ENCODE measurements around the gene METTL13.
"Not testable (repeated sequence)": the region's sequence is repeated elsewhere in the genome, so short reads cannot be mapped to it uniquely, and the experiment has no call there.

METTL13 gene

DNA sequence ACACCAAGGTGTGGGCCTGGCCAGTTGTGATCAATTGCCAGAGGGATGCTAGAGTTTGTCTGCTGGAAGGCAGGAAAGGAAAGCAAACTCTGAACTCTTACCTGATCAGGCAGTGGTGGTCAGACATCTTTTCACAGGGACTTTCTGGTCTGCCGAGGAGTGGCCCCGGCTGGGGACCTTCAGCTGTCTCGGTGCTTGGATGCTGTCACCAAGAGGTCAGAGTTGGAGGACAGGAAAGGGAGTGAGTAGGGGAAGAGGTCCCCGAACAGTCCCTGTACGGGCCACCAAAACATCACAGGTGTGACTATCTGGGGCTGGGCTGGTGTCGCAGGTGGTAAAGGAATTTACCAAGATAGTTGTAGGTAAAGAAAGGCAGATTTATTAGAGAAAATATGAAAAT is 17.7 kb upstream of the METTL13 start:
- DNase-seq (ENCODE audit: low read depth in 2 of 2): no peak

DNA sequence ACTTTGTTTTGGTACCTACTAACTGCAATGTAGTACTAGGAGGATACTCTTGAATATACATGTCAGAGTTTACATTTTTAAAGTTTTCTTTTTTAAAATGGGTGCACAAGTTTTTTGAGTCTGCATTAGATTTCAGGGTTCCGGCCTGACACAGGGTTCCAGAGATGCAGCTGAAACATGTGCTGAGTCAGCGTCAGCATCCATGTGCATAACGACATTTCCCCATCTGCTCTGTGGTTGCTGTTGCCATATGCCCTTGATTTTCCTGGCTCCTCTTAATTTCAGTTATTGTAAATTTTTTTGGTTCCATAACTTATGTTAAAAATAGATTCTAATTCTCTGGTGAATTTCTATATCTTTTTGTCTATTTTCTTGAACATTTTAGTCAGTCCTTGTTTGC is 12.3 kb upstream of the METTL13 start:
- DNase-seq (ENCODE audit: low read depth in 2 of 2): no peak

DNA sequence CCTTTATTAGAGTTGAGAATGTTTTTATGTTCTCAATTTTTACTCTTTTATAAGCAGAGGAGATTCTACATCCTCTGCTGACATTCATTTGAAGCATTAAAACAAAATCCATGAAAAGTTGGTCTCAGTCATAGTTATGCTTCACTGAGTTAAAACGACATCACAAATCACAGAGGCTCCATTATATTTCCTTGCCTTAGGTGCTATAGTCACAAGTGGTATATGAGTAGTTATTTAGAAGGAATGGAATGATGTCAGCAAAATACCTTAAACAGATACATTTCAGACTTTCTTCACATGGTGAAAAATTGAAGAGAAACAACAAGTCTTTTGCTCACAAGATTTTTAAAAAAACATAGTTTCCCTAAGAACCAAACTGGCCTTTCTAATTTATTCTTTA is 11.7 kb upstream of the METTL13 start:
- DNase-seq (ENCODE audit: low read depth in 2 of 2): no peak

DNA sequence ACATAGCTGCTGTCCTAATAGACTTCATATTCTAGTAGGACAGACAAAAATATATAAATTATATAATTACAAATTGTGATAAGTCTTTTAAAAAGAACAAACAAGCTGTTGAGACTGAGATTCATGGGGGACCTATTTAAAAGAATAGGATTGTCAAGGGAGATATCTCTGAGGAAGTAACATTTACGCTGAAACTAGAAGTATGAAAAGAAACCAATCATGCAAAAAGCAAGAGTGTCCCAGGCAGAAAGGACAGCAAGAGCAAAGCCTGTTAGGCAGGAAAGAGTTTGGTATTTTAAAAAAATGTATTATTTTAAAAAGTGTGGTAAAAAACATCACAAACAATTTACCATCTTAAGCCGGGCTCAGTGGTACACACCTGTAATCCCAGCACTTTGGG is 9.1 kb upstream of the METTL13 start:
- no peak for DNase-seq (ENCODE audit: low read depth in 2 of 2)

DNA sequence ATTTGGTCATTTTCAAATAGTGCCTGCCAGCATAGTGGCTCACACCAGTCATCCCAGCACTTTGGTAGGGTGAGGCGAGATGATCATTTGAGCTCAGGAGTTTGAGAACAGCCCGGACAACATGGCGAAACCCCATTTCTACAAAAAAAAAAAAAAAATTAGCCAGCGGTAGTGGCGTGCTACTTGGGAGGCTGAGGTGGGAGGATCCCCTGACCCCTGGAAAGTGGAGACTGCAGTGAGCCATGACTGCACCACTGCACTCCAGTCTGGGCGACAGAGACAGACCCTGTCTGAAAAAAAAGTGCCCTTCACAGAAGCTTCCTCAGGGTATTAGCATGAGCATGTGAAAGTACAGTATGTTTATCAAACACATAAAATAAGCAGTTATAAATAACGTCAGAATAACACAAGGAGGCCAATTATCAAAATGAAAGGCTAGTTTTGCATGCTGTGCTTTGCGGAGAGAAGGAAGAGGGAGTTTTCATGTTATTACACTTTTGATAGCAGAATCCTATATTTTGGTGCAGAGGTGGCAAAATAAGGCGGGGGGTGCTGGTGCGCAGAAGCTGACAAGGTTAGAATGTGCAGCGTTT is 781 bp upstream of the METTL13 start:
- no peak for DNase-seq (ENCODE audit: low read depth in 2 of 2)

DNA sequence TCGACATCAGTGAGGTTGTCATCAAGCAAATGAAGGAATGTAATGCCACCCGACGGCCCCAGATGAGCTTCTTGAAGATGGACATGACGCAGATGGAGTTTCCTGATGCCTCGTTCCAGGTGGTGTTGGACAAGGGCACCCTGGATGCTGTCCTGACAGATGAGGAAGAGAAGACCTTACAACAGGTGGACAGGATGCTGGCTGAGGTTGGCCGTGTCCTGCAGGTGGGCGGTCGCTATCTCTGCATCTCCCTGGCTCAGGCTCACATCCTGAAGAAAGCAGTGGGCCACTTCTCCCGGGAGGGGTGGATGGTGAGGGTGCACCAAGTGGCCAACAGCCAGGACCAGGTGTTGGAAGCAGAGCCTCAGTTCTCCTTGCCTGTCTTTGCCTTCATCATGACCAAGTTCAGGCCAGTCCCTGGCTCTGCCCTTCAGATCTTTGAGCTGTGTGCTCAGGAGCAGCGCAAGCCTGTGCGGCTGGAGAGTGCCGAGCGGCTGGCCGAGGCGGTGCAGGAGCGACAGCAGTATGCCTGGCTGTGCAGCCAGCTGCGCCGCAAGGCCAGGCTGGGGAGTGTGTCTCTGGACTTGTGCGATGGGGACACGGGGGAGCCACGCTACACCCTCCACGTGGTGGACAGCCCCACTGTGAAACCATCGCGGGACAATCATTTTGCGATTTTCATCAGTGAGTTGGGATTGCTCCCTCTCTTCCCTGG is 2.5 kb downstream of the METTL13 start:
- DNase-seq (ENCODE audit: low read depth in 2 of 2): no peak

DNA sequence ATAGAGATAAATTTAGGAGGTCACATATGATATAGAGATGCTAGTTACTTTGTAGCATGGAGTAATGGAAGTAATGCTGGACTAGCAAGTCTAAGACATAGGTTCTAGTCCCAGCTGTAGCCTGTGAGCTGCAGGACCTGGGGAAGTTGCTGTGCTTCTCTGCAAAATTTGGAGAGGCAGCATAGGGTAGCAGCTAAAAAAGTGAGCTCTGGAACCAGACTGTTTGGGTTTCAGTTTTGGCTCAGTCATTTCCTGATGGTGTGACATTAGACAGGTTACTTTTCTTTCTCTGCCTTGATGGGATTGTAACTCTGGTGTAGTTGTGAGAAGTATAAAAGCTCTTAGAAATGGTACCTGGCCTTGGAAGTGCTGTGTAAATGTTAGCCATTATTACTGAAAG is 3.3 kb downstream of the METTL13 start:
- no peak for DNase-seq (ENCODE audit: low read depth in 2 of 2)

DNA sequence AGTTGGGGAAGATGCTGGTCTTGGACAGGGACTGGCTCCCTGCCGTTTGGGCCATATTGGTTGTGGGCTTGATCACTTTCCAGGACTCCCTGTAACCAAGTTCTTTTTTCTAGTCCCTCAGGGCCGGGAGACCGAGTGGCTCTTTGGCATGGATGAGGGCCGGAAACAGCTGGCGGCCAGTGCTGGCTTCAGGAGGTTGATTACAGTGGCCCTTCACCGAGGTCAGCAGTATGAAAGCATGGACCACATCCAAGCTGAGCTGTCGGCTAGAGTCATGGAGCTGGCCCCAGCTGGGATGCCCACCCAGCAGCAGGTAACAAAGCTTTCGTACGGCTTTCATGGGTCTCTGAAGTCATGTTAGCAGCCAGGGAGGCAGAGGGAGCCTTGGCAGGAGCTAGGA is 4.3 kb downstream of the METTL13 start:
- DNase-seq (ENCODE audit: low read depth in 2 of 2): no peak

DNA sequence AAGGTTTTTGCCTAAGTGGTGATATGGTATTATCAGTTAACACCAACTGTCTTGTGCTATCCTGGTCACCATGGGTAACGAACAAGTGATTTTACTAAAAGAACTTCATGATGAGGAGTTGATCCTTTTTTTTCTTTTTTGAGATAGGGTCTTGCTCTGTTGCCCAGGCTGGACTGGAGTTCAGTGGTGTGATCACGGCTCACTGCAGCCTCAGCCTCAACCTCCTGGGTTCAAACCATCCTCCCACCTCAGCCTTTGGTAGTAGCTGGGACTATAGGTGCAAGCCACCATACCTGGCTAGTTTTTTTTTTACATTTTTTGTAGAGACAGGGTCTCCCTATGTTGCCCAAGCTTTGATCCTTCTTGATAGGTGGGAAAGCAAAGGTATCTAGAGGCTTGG is 5.1 kb downstream of the METTL13 start:
- DNase-seq (ENCODE audit: low read depth in 2 of 2): no peak

DNA sequence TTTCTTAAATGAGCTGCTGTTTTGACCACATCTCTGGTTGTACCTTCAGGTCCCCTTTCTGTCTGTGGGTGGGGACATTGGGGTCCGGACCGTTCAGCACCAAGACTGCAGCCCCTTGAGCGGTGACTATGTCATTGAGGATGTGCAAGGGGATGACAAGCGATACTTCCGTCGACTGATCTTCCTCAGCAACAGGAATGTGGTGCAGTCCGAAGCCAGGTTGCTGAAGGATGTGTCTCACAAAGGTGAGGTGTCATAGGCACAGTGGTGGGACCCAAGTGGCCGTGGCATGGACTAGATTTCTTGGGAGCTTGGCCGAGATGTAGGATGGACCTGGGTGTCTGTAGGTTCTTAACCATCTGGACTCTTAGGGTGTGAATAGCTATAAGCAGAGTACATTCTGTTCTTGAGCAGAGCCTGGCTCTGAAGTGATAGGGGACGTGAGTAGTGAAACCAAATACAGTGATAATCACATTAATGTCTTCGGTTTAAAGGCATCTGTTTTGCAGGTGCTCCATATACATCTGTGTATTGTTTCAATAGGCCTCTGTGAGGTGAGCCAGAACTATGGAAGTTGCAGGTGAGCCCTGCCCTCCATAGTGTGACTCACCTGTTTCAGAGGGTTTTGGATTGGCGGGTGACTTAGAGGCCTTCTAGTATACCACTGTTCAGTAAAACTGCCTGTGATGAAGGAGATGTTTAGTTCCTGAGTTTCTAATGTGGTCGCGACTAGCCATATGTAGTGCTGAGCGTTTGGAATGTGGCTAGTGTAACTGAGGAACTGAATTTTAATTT is 6.4 kb downstream of the METTL13 start:
- no peak for DNase-seq (ENCODE audit: low read depth in 2 of 2)

DNA sequence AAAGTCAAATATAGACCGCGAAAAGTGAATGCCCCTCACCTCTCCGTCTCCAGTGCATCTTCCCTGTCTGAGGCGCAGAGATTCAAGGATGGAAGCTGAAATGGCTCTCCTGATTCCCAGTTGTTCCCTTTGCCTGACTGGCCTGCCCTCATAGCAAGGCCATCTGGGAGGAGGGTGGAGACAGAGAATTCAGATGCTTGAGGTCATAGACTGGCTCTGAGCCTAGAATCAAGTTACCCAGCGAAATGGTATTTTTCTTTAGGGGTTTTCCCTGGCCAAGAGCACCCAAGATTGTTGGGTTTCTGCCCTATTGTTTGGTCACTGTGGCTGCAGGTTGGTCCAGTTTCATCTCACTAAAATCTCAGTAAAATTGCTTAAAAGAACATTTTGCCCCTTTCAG is 7.2 kb downstream of the METTL13 start:
- no peak for DNase-seq (ENCODE audit: low read depth in 2 of 2)

DNA sequence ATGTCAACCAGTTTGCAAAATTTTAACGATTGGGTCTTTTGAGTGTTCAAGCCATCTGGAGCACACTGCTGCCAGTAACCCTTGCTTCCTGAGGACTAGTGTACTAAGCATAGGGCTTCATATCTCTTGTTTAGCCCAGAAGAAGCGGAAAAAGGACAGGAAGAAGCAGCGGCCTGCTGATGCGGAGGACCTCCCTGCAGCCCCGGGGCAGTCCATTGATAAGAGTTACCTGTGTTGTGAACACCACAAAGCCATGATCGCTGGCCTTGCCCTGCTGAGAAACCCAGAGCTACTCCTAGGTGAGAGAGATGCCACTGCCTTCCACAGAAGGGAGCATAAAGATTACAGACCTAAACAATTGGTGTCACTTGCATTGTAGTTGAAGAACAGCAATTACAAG is 8.9 kb downstream of the METTL13 start:
- no peak for DNase-seq (ENCODE audit: low read depth in 2 of 2)

DNA sequence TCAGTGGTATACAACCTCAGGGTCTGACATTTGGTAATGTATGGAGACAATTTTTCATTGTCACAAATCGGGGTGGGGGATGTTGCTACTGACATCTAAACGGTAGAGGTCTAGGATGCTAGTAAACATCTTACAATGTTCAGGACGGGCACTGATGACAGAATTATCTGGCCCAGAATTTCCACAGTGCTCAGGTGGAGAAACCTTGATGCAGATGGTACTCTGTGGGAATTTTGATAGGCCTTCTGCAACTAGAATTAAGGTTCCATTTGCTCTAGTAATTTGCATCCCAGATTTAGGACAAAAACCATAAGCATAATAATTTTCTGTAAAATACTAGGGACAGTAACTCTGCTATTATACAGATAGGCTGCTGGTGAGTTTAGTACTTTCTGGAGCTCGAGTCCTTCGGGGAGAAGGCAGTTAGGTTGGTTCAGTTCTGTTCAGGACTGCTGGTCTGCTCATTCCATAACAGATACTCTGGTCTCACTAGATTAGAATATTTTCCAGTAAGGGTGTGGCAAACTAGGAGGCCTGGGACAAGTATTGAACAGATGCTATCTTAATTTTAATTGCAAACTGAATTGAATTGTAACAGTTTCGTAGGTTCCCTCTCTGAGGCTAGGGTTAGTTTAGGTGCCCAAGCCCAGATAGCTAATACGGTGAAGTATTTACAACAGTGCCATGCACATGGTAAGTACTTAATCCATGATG is 11.4 kb downstream of the METTL13 start:
- DNase-seq (ENCODE audit: low read depth in 2 of 2): no peak

DNA sequence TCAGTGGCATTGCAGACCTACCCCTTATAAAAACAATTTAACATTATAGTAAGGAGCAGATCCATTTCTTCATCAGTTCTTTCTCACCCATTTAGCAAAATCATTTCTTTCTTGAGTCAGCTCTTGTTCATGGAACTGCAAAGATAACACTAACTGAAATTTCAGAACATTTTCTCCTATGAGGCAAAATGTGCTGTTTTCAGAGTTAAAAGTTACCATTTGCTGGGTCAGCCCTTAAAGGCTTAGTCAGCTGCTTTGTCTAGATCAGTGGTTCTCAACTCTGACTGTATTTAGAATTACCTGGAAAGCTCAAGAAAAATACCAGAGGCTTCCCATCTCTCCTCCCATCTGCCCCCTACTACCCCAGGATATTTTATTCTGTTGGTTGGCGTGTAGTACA is 12.2 kb downstream of the METTL13 start:
- no peak for DNase-seq (ENCODE audit: low read depth in 2 of 2)

DNA sequence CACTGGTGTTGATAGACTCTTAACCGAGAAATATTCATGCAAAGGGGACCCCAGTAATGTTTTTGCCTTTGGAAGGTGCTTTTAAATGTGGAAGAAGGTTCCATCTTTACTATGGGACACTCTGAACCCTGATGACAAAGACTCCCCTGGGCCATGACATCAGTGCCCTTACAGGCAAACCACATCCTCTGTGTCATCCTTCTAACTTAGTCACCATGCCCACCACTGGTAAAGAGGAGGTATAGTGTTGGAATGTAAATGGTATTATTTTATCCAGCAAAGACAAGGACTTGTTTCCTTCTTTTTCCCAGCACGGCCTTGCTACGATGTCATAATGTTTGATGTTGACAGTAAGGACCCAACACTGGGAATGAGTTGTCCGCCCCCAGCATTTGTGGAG is 12.6 kb downstream of the METTL13 start:
- peak; percentile 28 to 43 for DNase-seq (ENCODE audit: low read depth in 2 of 2)

DNA sequence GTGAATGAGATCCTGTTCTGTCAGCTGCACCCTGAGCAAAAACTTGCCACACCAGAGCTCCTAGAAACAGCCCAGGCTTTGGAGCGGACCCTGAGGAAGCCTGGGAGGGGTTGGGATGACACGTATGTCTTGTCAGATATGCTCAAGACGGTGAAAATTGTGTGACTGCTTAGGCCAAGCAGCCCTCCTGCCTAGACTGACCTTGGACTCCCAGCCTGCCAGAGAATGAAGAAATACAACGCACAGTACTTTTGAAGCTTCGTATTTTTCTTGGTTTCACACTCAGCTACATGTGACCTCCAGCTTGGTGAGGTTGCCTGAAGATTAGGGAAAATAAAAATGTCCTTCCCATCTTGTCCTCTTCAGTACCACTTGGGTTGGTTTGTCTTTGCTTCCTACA is 15.1 kb downstream of the METTL13 start:
- no peak for DNase-seq (ENCODE audit: low read depth in 2 of 2)

DNA sequence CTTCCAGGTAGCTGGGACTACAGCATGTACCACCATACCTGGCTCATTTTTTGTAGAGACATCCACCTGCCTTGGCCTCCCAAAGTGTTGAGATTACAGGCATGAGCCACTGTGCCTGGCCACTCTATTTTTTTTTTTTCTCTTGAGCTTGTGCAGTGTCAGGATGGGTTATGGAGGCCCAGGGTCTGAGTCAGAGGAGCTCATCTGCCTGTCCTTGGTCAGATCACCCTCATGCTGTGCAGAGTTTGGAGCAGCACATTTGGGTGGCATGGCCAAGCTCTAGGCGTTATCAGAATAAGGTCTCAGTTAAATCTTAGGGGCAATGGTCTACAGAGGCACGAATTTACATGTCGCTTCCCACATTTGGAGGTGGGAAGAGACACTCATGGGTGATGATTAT is 16.9 kb downstream of the METTL13 start:
- DNase-seq (ENCODE audit: low read depth in 2 of 2): no peak

DNA sequence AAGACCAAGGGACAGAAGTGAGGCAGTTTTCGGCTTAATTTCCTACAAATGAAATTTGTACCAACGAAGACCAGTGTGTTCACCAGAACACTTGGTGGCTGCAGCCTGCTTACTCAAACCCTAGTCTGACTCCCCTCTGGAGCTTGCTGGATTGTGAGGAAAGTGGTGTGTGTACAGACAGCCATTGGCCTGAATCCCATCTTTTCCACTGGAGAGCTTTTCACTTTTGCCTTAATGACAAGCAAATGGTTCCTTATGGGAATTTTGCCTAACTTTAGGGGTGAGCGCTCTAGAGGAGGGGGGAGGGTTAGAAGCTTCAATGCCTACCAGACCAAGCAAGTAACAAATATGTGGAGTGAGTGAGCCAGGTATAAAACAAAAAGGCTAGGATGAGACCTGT is 17.3 kb downstream of the METTL13 start:
- DNase-seq (ENCODE audit: low read depth in 2 of 2): no peak

DNA sequence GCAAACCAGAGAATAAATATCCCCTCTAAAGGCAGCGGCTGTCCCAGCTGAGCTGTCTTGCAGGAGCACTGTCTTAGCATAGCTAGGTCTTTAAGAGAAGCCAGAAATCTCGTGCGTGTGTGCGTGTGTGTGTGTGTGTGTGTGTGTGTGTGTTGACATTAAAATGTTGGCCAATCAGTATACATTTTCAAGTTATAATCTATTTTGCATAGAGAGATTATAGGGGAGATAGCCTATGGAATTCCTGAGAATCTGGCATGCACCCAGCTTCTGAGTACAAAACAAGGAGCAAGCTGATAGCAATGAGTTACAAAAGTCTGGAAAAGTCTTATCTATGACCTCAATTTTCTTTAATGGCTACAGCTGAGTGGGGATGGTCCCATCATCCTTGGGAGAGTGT is 17.7 kb downstream of the METTL13 start:
- DNase-seq (ENCODE audit: low read depth in 2 of 2): no peak

DNA sequence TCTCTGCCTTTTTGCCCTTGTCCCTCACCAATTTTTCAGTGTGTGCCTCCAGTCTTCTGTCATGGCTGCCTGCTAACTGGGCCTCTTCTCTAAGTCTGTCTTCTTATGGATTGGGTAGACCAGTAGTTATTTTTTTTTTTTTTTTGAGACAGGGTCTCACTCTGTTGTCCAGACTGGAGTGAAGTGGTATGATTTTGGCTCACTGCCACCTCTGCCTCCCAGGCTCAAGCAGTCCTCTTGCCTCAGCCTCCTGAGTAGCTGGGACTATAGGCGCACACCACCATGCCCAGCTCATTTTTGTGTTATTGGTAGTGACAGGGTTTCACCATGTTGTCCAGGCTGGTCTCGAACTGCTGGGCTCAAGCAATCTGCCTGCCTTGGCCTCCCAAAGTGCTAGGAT is 18.2 kb downstream of the METTL13 start:
- not testable (repeated sequence) for DNase-seq (ENCODE audit: low read depth in 2 of 2)

DNA sequence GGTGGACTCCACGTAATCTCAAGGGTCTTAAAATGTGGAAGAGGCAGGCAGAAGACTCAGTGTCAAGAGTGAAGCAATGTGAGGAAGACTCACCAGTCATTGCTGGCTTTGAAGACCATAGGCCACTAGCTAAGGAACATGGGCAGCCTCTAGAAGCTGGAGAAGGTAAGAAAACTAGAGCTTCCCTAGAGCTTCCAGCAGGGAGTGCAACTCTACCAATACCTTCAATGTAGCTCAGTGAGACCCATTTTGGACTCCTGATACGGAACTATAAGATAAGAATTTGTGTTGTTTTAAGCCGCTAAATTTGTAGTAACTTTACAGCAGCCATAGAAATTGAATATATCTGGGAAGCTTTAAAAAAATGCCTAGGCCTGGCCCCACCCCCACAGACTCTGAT is 18.9 kb downstream of the METTL13 start:
- no peak for DNase-seq (ENCODE audit: low read depth in 2 of 2)

DNA sequence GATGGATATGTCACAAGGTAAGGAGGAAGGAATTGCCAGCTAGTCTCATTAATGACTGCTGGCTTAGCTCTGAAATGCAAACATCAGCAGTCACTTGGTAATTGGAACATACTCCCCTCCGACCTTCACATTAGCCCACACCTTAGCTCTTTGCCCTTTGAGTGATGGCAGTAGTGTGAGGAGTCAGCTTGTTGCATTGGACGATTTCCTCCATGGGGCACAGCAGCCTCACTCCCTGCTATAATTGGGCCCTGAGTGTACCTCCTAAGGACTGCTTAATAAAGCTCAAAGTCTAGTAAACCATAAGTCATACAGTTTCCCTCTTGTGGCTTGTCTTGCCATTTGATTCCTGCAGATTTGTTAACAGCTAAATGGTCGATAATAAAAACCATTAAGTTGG is 19.4 kb downstream of the METTL13 start:
- no peak for DNase-seq (ENCODE audit: low read depth in 2 of 2)

DNA sequence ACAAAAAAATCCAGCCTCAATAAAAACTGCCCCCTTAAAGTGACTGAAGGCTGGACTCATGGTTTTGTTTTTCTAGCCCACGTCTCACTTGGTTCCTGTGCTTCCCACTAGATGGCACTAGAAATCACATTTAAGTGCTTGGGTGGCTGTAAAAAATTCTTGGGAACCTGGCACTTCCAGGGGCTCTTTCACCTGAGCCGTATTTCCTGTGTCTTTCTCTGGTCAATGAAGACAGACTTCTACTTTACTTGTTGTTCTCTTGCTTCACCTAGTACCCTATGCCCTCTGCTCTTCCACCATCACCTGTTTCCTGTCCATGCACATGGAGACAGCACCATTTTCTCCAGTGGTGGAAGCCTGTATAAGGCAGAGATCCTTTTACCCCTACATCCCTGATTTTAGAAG is 20.0 kb downstream of the METTL13 start:
- no peak for DNase-seq (ENCODE audit: low read depth in 2 of 2)
